HG02571 (cell line): ENCODE measurements around the gene SORCS3.

Source experiments
- ATAC-seq: cut with Tn5 transposase; IDR thresholded peaks from one replicate; pipeline ENCODE4 v1.9.1; 2021; ENCODE audit warnings: mild to moderate bottlenecking, moderate library complexity; ENCODE audit not compliant: unreplicated experiment

The SORCS3 gene

GRCh38 chr10:104908581-104908980, 267.5 kb downstream of the SORCS3 start:
- ATAC-seq, result no peak

- no peak for ATAC-seq
Observed at GRCh38 chr10:104910712-104911111, 269.6 kb downstream of the SORCS3 start.

DNA sequence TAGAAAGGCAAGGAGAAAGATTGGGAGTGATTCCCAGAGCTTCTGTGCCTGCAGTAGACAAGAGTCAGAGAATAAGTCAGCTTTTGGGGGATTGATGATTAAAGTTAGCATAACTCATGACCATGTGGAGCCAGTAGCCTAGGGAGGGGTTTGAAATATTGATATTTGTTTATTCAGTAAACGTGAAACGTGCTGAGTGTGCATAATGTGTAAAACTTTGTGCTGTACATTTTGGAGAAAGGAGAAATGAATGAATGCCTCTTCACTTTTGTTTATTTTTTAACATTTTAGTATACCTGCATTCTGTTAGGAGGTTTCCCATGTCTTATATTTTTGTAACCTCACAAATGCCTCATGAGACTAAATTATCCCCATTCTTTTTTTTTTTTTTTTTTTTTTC, 272.3 kb downstream of the SORCS3 start:
- ATAC-seq, result no peak

DNA sequence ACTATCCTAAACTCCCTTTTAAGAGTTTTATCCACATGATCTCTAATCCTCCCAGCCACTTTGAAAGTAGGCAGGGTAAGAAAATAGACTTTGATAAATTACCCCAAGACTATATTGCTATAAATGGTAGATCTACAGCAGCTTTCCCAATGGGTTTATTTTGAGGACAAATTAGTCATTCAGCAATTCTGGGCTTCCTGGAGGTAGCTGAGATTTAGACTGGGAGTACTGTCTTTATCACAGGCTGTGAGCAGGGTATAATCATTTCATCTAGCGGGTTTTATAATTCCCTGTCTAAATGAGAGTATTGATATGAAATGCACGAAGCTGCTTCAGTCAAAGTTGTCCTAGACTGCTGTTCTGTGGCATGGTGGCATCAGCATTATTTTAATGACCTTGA, 279.4 kb downstream of the SORCS3 start:
- no peak for ATAC-seq

GRCh38 chr10:104921763-104922162, 280.7 kb downstream of the SORCS3 start:
- no peak for ATAC-seq

DNA sequence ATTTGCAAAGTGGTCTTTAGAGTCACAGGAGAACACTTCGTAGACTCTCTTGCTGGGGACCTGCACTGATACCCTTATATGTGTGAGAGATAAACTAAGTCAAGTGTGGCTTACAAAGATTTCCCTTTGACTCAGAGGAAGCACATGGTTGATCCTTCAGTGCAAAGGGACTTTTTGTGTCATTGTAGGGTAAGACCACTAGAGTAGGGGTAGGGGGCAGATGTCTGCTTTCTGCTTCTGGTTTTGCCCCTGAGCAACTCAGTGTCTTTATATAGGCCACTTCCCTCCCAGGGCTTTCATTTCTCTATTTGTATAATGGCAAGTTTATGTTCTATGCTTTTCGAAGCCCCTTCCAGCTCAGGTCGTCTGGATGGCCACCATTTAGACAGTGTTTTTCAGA, 281.7 kb downstream of the SORCS3 start:
- ATAC-seq, result no peak

- no peak for ATAC-seq
Observed at GRCh38 chr10:104923501-104923900, 282.4 kb downstream of the SORCS3 start.

DNA sequence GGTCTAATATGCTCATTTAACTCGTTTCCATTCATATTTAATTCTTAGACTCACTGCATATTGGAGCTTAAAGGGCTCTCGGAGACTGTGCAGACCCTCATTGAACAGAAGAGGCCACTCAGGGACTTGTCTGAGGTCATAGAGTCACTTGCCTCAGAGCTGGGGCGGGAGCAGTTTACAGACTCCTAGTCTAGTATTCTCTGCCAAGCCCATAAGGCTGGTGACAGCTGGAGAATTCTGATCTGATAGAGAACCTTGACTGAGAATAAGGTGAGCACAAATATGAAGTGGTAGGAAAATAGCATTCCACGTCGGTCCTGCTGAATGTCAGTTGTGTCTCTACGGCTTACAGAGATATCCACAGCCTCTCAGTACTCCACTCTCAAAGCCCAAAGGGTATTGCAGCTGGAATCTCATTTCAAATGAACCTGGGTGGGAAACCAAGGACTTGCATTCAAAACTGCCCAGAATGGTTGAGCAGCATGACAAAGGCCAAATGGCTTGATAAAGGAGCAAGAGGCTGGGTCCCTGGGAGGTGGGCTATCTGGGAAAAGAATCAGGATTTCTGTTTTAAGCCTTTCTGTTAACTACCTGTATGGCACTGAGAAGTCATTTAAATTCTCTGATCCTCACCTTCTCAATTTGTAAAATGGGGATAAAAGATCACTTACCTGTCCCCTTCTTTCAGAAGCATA, 283.2 kb downstream of the SORCS3 start:
- ATAC-seq, result no peak

DNA sequence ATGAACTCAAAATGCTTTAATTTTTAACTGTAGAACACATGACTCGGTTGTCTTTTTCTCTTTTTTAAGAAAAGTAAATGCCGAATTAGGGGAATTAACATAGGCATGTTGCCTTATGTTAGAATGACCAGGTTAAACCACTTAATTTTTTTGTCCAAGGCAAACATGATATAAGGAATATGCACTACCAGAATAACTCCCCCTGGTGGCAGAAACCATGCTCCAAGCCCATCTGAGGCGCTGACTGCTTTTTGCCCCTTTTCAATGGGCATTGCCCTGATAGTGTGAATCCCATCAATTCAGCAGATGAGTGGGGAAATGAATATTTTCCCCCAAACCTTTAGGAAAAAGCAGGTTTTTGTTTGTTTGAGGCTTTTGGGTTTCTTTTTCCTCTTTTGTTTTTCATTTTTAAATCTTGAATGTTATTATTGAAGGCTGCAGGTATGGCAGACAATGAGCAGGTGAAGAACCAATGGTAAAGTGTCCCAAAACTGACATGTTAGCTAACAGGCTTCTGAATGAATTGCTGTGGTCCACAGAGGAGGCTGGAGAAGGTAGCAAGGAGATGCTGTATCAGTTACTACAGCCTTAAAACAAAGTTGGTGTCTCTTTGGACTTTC, 284.3 kb downstream of the SORCS3 start:
- no peak for ATAC-seq

DNA sequence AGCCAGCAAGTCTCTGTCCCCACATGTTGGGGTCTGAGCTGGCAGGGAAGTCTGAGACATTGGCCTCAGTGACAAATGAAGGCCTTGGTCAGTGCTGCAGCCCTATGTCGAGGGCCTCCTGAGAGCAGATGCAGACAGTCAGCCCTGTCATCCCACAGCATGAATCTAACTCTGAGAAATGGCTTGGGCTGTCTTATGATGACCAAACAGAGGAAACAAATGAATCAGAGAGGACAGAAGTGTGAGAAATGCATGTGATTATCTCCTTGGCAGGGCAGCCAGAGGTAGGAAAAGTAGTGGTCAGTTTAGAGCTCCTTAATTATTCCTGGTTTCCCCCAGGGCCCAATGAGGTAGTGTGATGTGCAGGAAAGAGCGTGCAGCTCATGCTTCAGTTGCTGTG, 287.6 kb downstream of the SORCS3 start:
- no peak for ATAC-seq

GRCh38 chr10:104931612-104932134, 290.6 kb downstream of the SORCS3 start:
- no peak for ATAC-seq

GRCh38 chr10:104935656-104936055, 294.6 kb downstream of the SORCS3 start:
- ATAC-seq, result no peak

GRCh38 chr10:104937567-104937966, 296.5 kb downstream of the SORCS3 start:
- ATAC-seq, result no peak

- ATAC-seq, result no peak
Observed at GRCh38 chr10:104938031-104938430, 296.9 kb downstream of the SORCS3 start.

DNA sequence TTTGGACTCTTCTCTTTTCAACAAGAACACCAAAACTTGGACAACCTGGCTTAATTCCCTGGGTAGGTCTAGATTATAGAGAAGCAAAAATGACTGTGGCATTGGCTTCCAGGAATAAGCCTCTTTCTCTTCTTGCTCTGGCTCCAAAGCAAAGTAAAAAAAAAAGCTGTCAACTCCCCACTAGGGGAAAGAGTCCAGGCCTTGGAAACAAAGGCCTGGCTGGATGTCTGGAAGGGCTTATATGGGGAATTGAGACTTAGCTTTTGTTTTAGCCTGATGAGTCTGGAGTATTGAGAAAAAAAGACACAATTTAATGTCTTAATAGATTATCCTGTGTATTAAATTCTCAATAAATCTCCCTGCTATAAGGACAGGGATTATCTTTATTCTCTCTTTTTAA, 300.6 kb downstream of the SORCS3 start:
- ATAC-seq, result no peak

- no peak for ATAC-seq
Observed at GRCh38 chr10:104947314-104947713, 306.2 kb downstream of the SORCS3 start.

DNA sequence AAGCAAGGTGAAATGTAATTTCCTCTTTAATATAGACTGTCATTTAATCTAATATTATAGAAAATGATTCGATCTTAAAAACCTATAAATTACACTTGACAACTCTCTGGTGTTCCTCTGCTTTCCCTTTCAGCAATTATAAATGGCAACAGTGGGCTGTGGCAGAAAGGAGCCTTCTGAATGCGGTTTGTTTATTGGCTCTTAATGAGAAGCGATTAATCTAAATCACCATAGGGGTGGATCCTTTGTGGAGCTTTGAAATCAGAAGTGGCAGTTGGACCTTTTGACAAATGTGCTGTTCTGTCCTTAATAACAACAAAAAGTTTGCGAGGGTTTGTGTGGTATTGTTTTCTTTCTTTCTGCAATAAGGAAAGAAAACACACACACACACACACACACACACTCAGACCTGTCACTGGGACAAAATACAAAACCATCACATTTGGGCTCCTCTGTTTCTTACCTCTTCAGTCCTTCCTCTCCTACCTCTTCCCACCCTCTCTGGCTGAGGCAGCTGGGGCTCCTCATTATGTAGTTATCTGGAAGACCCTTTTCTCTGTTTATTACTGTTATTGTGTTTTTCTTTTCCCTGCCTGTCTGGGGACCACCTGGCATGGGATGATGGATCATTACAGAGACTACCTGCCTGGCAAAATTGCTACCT, 316.2 kb downstream of the SORCS3 start:
- no peak for ATAC-seq

DNA sequence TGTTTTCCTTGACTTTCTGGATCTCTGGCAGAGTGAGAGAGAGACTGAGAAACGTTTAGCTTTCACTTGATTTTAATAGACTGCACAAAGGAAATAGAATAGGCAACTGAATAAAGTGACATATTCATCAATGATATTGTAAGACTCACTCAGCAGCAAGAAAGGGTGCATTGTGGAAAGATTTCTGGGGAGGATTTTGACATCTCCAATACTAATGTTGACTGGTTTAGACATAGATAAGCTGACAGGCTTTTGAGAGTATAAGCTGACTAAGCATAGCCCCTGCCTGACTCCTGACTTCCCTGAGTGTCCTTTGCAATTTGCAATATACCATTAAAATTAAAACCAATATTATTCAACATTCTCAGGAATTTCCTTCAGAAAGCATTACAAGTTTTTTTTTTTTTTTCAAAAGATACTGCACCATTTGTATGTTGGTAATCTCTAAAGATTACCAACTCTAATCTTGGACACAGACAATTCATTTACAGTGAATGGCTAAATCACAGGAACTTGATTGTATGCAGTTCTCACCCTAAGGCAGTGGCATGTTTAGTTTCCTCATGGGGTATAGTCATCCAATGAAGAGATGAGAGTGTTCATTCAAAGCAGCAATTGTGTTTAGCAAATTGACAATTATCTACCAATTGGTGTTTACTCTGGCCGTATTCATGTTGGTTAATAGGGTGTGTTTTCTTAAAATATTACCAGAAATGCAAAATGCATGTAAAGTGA, 325.6 kb downstream of the SORCS3 start:
- ATAC-seq, result no peak

GRCh38 chr10:104980368-104980767, 339.3 kb downstream of the SORCS3 start:
- ATAC-seq, result no peak

- no peak for ATAC-seq
Observed at GRCh38 chr10:104981995-104982394, 340.9 kb downstream of the SORCS3 start.

DNA sequence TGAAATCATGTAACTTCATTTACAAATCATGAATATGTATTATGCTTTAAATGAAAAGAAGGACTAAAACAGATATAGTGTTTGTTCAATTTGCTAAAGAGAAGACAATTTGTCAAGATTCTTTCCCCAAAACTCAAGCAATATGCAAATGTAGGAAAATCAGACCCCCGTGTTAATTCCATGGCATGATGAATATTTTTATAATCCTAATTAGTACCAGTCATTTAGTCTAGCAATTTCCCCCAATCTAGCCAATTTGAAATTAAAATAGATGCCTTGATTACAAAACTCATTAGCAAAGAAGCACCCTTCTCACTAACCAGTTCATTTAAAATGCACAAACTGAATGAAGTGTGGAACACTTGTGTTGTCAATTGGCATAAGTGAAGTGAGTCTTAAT, 347.6 kb downstream of the SORCS3 start:
- no peak for ATAC-seq
